H1 (cell line): ENCODE data around the gene C11orf71. TPM values are rescaled to one million over a fixed set of nuclear protein-coding genes. Genes with fewer than 3 reads are reported as not detected.

Experiments
- CTCF ChIA-PET: fragments of 300-600 bp; sonication (Branson Sonifier 250); formaldehyde crosslinking; loops from one replicate; lab custom pipeline; 2021; ENCODE audit not compliant: partially characterized antibody; lab: Charles Lee
- POLR2A ChIA-PET: fragments of 300-600 bp; sonication (Branson Sonifier 250); formaldehyde crosslinking; loops from one replicate; lab custom pipeline; 2021; ENCODE audit warnings: inconsistent platforms; ENCODE audit not compliant: partially characterized antibody; lab: Charles Lee
- DNase-seq, 2 experiments: peaks; one replicate each; pipeline versions ENCODE4 v3.0.0 to v3.0.0-alpha.2; 2010 to 2022; ENCODE audit warnings: low spot score in 2 of 2, low read depth in 1 of 2, mixed read lengths in 1 of 2
- FAIRE-seq: peaks from 2 replicates; lab custom pipeline; 2011; peaks lifted over from hg19 to GRCh38; lab: Jason Lieb, UNC
- H2AFZ ChIP-seq: 2 replicates; pipeline ENCODE4 v1.8.1; 2012; ENCODE audit warnings: low read length, inconsistent platforms
- H2AK5ac ChIP-seq: 2 replicates; pipeline ENCODE4 v1.6.1; 2013; ENCODE audit warnings: low read depth, low read length
- H2BK120ac ChIP-seq: replicated peaks from 2 replicates; pipeline ENCODE3; 2013; ENCODE audit warnings: low read depth, low read length, inconsistent platforms
- H2BK12ac ChIP-seq: 2 replicates; pipeline ENCODE4 v1.6.1; 2013; ENCODE audit warnings: low read depth, low read length
- H2BK15ac ChIP-seq: 2 replicates; pipeline ENCODE4 v1.6.1; 2013; ENCODE audit warnings: low read length
- H2BK20ac ChIP-seq: 2 replicates; pipeline ENCODE4 v1.6.1; 2013; ENCODE audit warnings: low read length
- H2BK5ac ChIP-seq: 2 replicates; pipeline ENCODE4 v1.6.1; 2013; ENCODE audit warnings: low read depth, low read length
- H3K14ac ChIP-seq: 2 replicates; pipeline ENCODE4 v1.6.1; 2013; ENCODE audit warnings: inconsistent platforms; ENCODE audit not compliant: insufficient read length
- H3K18ac ChIP-seq: 2 replicates; pipeline ENCODE4 v1.6.1; 2013; ENCODE audit warnings: low read length; ENCODE audit errors: extremely low read depth
- H3K23ac ChIP-seq: 2 replicates; pipeline ENCODE4 v1.6.1; 2013; ENCODE audit warnings: inconsistent platforms; ENCODE audit not compliant: insufficient read length
- H3K23me2 ChIP-seq: 2 replicates; pipeline ENCODE4 v1.6.1; 2013; ENCODE audit warnings: low read depth, low read length
- H3K27ac ChIP-seq: 2 replicates; pipeline ENCODE4 v1.6.1; 2011; ENCODE audit warnings: low read depth, low read length, inconsistent platforms
- H3K27me3 ChIP-seq, 4 experiments: replicated peaks in 1 of 4; 1 replicate in 1 of 4; 2 replicates in 3 of 4; pipeline versions ENCODE4 v1.6.1 to v1.8.1; 2011 to 2013; ENCODE audit warnings: low read length in 3 of 4, mild to moderate bottlenecking in 3 of 4, inconsistent platforms in 2 of 4, mixed read lengths in 2 of 4, moderate library complexity in 1 of 4; ENCODE audit not compliant: control insufficient read depth in 3 of 4, insufficient read depth in 3 of 4; ENCODE audit errors: extremely low read depth in 1 of 4
- H3K36me3 ChIP-seq, 4 experiments: 2 replicates each; pipeline versions ENCODE4 v1.6.1 to v1.8.1; 2011 to 2013; ENCODE audit warnings: mild to moderate bottlenecking in 4 of 4, low read length in 3 of 4, moderate library complexity in 2 of 4, control low read depth in 1 of 4, inconsistent platforms in 1 of 4; ENCODE audit not compliant: insufficient read depth in 4 of 4, control insufficient read depth in 2 of 4
- H3K4ac ChIP-seq: replicated peaks from 2 replicates; pipeline ENCODE3; 2013; ENCODE audit warnings: low read length, low read depth, mixed read lengths, inconsistent platforms; ENCODE audit not compliant: insufficient read length
- H3K4me1 ChIP-seq, 4 experiments: replicated peaks in 1 of 4; 1 replicate in 1 of 4; 2 replicates in 3 of 4; pipeline versions ENCODE4 v1.6.1 to v1.8.1; 2011 to 2013; ENCODE audit warnings: low read length in 3 of 4, inconsistent platforms in 2 of 4, mixed read lengths in 1 of 4; ENCODE audit not compliant: insufficient read depth in 4 of 4, control insufficient read depth in 3 of 4
- H3K4me2 ChIP-seq, 2 experiments: 2 replicates each; pipeline versions ENCODE4 v1.6.1 to v1.8.1; 2011 to 2013; ENCODE audit warnings: low read depth in 2 of 2, low read length in 2 of 2, control low read depth in 1 of 2, inconsistent platforms in 1 of 2, mild to moderate bottlenecking in 1 of 2; ENCODE audit not compliant: insufficient read depth in 1 of 2
- H3K4me3 ChIP-seq, 4 experiments: fragments of 200-600, 300-600 bp in 1 of 4; sonication (generic), shearing (Covaris generic), sonication (Bioruptor Twin) in 1 of 4; 2 replicates each; pipeline versions ENCODE4 v1.5.1 to v1.8.1; 2011 to 2016; ENCODE audit warnings: low read length in 4 of 4, low read depth in 3 of 4, control low read depth in 2 of 4, inconsistent platforms in 2 of 4, mild to moderate bottlenecking in 2 of 4, mixed read lengths in 1 of 4, moderate library complexity in 1 of 4; ENCODE audit not compliant: insufficient read depth in 2 of 4; ENCODE audit errors: extremely low read depth in 1 of 4
- H3K56ac ChIP-seq: replicated peaks from 2 replicates; pipeline ENCODE3; 2013; ENCODE audit warnings: low read depth, mild to moderate bottlenecking, mixed read lengths, low read length, inconsistent platforms; ENCODE audit not compliant: insufficient read length
- H3K79me1 ChIP-seq: 2 replicates; pipeline ENCODE4 v1.6.1; 2013; ENCODE audit warnings: low read depth, low read length, control low read depth
- H3K79me2 ChIP-seq, 2 experiments: 2 replicates each; pipeline versions ENCODE4 v1.6.1 to v1.8.1; 2012 to 2013; ENCODE audit warnings: low read length in 2 of 2, mild to moderate bottlenecking in 2 of 2, inconsistent platforms in 1 of 2; ENCODE audit not compliant: insufficient read depth in 2 of 2, control insufficient read depth in 1 of 2
- H3K9ac ChIP-seq, 4 experiments: replicated peaks in 1 of 4; 1 replicate in 1 of 4; 2 replicates in 3 of 4; pipeline versions ENCODE4 v1.6.1 to v1.8.1; 2011 to 2013; ENCODE audit warnings: low read depth in 3 of 4, low read length in 3 of 4, control low read depth in 2 of 4, mild to moderate bottlenecking in 2 of 4, moderate library complexity in 2 of 4, inconsistent platforms in 1 of 4; ENCODE audit errors: extremely low read depth in 1 of 4
- H3K9me3 ChIP-seq, 2 experiments: 2 replicates each; pipeline versions ENCODE4 v1.6.1 to v1.8.1; 2012 to 2013; ENCODE audit warnings: mild to moderate bottlenecking in 2 of 2, moderate library complexity in 2 of 2, control low read depth in 1 of 2, inconsistent platforms in 1 of 2, low read depth in 1 of 2, low read length in 1 of 2, mixed read lengths in 1 of 2; ENCODE audit not compliant: insufficient read depth in 2 of 2
- H4K20me1 ChIP-seq, 2 experiments: replicated peaks in 1 of 2; 2 replicates each; pipeline versions ENCODE3 to v1.8.1; 2011 to 2013; ENCODE audit warnings: inconsistent platforms in 2 of 2, low read length in 2 of 2, mild to moderate bottlenecking in 1 of 2; ENCODE audit not compliant: insufficient read depth in 2 of 2, control insufficient read depth in 1 of 2
- H4K5ac ChIP-seq: 2 replicates; pipeline ENCODE4 v1.6.1; 2013; ENCODE audit warnings: low read length, low read depth, mixed read lengths, inconsistent platforms; ENCODE audit not compliant: insufficient read length
- H4K8ac ChIP-seq: 2 replicates; pipeline ENCODE4 v1.8.0; 2013; ENCODE audit warnings: mild to moderate bottlenecking, moderate library complexity, low read length, inconsistent platforms; ENCODE audit not compliant: insufficient read depth; ENCODE audit errors: extremely low read depth
- H4K91ac ChIP-seq: replicated peaks from 2 replicates; pipeline ENCODE3; 2013; ENCODE audit warnings: low read length, mixed read lengths, inconsistent platforms; ENCODE audit not compliant: insufficient read length
- CHD1 ChIP-seq: IDR thresholded peaks from 2 replicates; pipeline ENCODE4 v1.6.1; 2012; ENCODE audit warnings: low read depth, low read length, improper control_type of control experiment
- EGR1 ChIP-seq: IDR thresholded peaks from 2 replicates; pipeline ENCODE4 v1.6.1; 2011; ENCODE audit warnings: low read depth, low read length, borderline replicate concordance
- JUND ChIP-seq: IDR thresholded peaks from 2 replicates; pipeline ENCODE4 v1.6.1; 2011; ENCODE audit warnings: mild to moderate bottlenecking, improper control_type of control experiment, low read length
- KDM4A ChIP-seq: IDR thresholded peaks from one replicate; pipeline ENCODE4 v1.7.1; 2012; ENCODE audit warnings: low read depth, mild to moderate bottlenecking, moderate library complexity, low read length, inconsistent platforms; ENCODE audit not compliant: severe bottlenecking
- KDM5A ChIP-seq: fragments of 200-600 bp; IDR thresholded peaks from 2 replicates; pipeline ENCODE4 v1.7.1; 2012; ENCODE audit warnings: mild to moderate bottlenecking, low read length, inconsistent platforms, mixed read lengths
- SIRT6 ChIP-seq: IDR thresholded peaks from one replicate; pipeline ENCODE4 v1.7.1; 2012; ENCODE audit warnings: low read length, inconsistent platforms
- SP2 ChIP-seq: IDR thresholded peaks from 2 replicates; pipeline ENCODE4 v1.6.1; 2012; ENCODE audit warnings: mild to moderate bottlenecking, low read length, inconsistent platforms
- SRF ChIP-seq: IDR thresholded peaks from 2 replicates; pipeline ENCODE4 v1.6.1; 2011; ENCODE audit warnings: mild to moderate bottlenecking, low read depth, low read length, moderate library complexity
- TEAD4 ChIP-seq: IDR thresholded peaks from 2 replicates; pipeline ENCODE4 v1.6.1; 2012; ENCODE audit warnings: low read depth, low read length, inconsistent platforms, mixed read lengths
- WGBS, 2 experiments: shearing (Covaris generic) in 1 of 2; methylation state at CpG; one replicate each; pipeline versions ENCODE4 v1.1.6 to v1.1.7; 2013 to 2015; ENCODE audit warnings: low lambda C conversion rate in 2 of 2, mixed read lengths in 2 of 2, inconsistent platforms in 1 of 2, low coverage in 1 of 2, missing lambda C conversion rate in 1 of 2; ENCODE audit not compliant: insufficient replicate concordance in 2 of 2, insufficient coverage in 1 of 2, insufficient read length in 1 of 2; ENCODE audit errors: extremely low coverage in 1 of 2, missing lambda C conversion rate in 1 of 2; 5-methylcytosine and 5-hydroxymethylcytosine counted together
- polyA plus RNA-seq, 7 experiments: library from polyadenylated mRNA; depleted of rRNA in 3 of 7; stranded (reverse) in 5 of 7; unstranded in 2 of 7; fragments of >200 nt in 5 of 7; fragments of 200-250 nt in 2 of 7; gene quantifications; 1 replicate in 5 of 7; 2 replicates in 1 of 7; 4 replicates in 1 of 7; pipeline versions ENCODE4 v1.2.1 to v1.2.3, GENCODE V29; 2011 to 2013; ENCODE audit warnings: missing spikeins in 2 of 7, mixed read lengths in 2 of 7
- total RNA-seq: library from RNA; stranded (reverse); fragmentation: NEBNext Ultra II Directional; extraction: Animal tissue kit (Norgen Biotek cat#: 25700); gene quantifications from 2 replicates; pipeline ENCODE4 v1.2.1, GENCODE V29; 2021

Gene C11orf71
- total and polyA plus RNA-seq, 2 of the 8 experiments (the other 6 are each of a cell fraction or from before 2014, with no cell fraction given), result 5.4 to 8.7 TPM

DNA sequence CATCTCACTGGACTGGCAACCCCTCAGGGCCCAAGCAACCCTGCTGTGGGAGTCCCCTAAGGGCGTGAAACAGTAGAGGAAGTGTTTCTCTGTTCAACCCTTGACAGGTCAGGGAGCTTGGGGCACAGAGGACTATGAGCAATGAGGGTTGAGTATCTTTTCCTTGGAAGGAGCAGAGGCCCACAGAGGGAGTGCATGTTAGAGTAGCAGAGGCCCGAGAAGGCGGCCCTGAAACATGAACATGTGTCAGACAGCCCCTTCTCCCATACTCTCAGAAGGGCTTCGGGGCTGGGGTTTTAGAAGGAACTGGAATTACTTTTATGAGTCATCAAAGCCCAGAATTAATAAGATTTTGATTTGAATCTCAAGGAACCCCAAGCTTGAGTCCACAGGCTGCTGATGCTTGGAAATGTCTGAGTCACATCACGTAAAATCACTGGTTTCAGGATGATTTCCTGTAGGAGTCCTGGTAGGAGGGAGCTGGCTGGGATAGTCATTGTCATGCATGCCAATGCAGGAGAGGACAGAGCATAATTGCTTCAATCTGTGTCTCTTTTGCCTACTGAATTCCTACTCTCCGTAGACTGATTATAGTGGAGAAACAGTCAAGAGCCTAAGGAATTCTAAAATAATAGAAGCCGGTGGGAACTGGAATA lies 22.6 kb downstream of the C11orf71 start:
- Histone ChIP-seq H2AK5ac (peak overlapping the region; percentile 14; the same call in 1 of the 2 replicates), H2BK20ac (no peak overlapping the region), H3K18ac (no peak overlapping the region; the same call in 1 of the 2 replicates), H3K4ac (no peak overlapping the region), H3K9ac (no peak overlapping the region), H3K23ac (no peak overlapping the region), H3K27ac (no peak overlapping the region), H3K4me3 (no peak overlapping the region), H4K20me1 (no peaks in the 10 kb centered on the region), H3K79me1 (no peaks in the 10 kb centered on the region), H3K56ac (no peak overlapping the region), H3K9me3 (no peaks in the 10 kb centered on the region), H2BK15ac (no peak overlapping the region), H3K79me2 (no peaks in the 10 kb centered on the region), H3K36me3 (no peaks in the 10 kb centered on the region), H4K5ac (no peak overlapping the region), H3K14ac (no peak overlapping the region), H3K4me1 (peaks cover 1 to 7% (median 5%) of the 10 kb centered on the region in 4 experiments; a peak in 5 of 7 replicates), H4K8ac (no peak overlapping the region), H4K91ac (no peak overlapping the region), H2BK120ac (no peak overlapping the region), H3K4me2 (no peak overlapping the region; a peak in 1 of 4 replicates), H2BK12ac (peak overlapping the region; percentile 70; the same call in 1 of the 2 replicates), H3K23me2 (no peaks in the 10 kb centered on the region; the same call in 1 of the 2 replicates), H3K27me3 (no peaks in the 10 kb centered on the region), H2AFZ (no peak overlapping the region), H2BK5ac (no peak overlapping the region)
- FAIRE-seq, result no peak
- 87% methylated on average over 7 of the region's 7 CpGs; no CpG with 5 or more reads in 1 of the 2 experiments for WGBS, 2 experiments
- ChIA-PET POLR2A (interaction anchor here (1.3 kb wide), 1 partner anchor 26 kb away, joined by 3 read pairs; no protein-coding TSS in a partner anchor), CTCF (interaction anchor here (1.2 to 2.3 kb wide), 4 partner anchors 9 to 29 kb away, joined by 3 to 9 read pairs (median 5); no protein-coding TSS in a partner anchor)
- DNase-seq, result no peak
- no peak for TF ChIP-seq KDM4A
- TF ChIP-seq KDM5A, result no peak
- no peak for TF ChIP-seq JUND
- no peak for TF ChIP-seq SIRT6
- no peak for TF ChIP-seq CHD1
- no peak for TF ChIP-seq SP2
- TF ChIP-seq EGR1, result no peak
- TF ChIP-seq SRF, result no peak
- no peak for TF ChIP-seq TEAD4
